HepG2 (cell line): ENCODE results near the gene SFT2D2. TPM values are rescaled to one million over a fixed set of nuclear protein-coding genes. Genes with fewer than 3 reads are reported as not detected.

Experiments used
- BCL6 ChIP-seq: IDR thresholded peaks from 2 replicates; pipeline ENCODE4 v1.6.1; 2016; ENCODE audit warnings: missing genetic modification reagents, missing compliant biosample characterization
- DZIP1 ChIP-seq: sonication (generic); formaldehyde crosslinking; IDR thresholded peaks from 2 replicates; pipeline ENCODE4 v1.5.0; 2020; ENCODE audit warnings: mild to moderate bottlenecking, missing genetic modification reagents
- FOXJ3 ChIP-seq: sonication (generic); formaldehyde crosslinking; IDR thresholded peaks from 2 replicates; pipeline ENCODE4 v1.4.0; 2020; ENCODE audit warnings: missing genetic modification reagents, mild to moderate bottlenecking, borderline replicate concordance
- GATAD2A ChIP-seq: IDR thresholded peaks from 2 replicates; pipeline ENCODE4 v1.6.1; 2016
- GFI1 ChIP-seq: sonication (generic); formaldehyde crosslinking; IDR thresholded peaks from 2 replicates; pipeline ENCODE4 v1.5.0; 2020; ENCODE audit warnings: missing genetic modification reagents, mild to moderate bottlenecking, borderline replicate concordance
- POGZ ChIP-seq: sonication (generic); formaldehyde crosslinking; IDR thresholded peaks from 2 replicates; pipeline ENCODE4 v1.4.0; 2020; ENCODE audit warnings: mild to moderate bottlenecking, missing genetic modification reagents
- PRDM15 ChIP-seq: sonication (generic); formaldehyde crosslinking; IDR thresholded peaks from 2 replicates; pipeline ENCODE4 v1.4.0; 2020; ENCODE audit warnings: missing genetic modification reagents
- RCOR2 ChIP-seq: IDR thresholded peaks from 2 replicates; pipeline ENCODE4 v1.6.1; 2016; ENCODE audit warnings: missing biosample characterization, missing genetic modification reagents
- SALL1 ChIP-seq: sonication (generic); formaldehyde crosslinking; IDR thresholded peaks from 2 replicates; pipeline ENCODE4 v1.8.0; 2022; ENCODE audit warnings: mild to moderate bottlenecking, missing genetic modification reagents
- SOX13 ChIP-seq, 3 experiments: fragments of 450-650 bp in 1 of 3; sonication (generic) in 1 of 3; formaldehyde crosslinking in 1 of 3; IDR thresholded peaks in 2 of 3; conservative IDR thresholded peaks in 1 of 3; 2 replicates each; pipeline versions ENCODE4 v1.5.0 to v1.6.1; 2016 to 2020; ENCODE audit warnings: antibody characterized with exemption in 1 of 3, mild to moderate bottlenecking in 1 of 3, missing compliant biosample characterization in 1 of 3, missing genetic modification reagents in 1 of 3, moderate library complexity in 1 of 3
- TSC22D2 ChIP-seq: sonication (generic); formaldehyde crosslinking; IDR thresholded peaks from 2 replicates; pipeline ENCODE4 v1.5.1; 2020; ENCODE audit warnings: missing genetic modification reagents, mild to moderate bottlenecking, borderline replicate concordance
- ZNF12 ChIP-seq: sonication (generic); formaldehyde crosslinking; IDR thresholded peaks from 2 replicates; pipeline ENCODE4 v1.5.0; 2020; ENCODE audit warnings: missing genetic modification reagents
- ZNF605 ChIP-seq: sonication (generic); formaldehyde crosslinking; IDR thresholded peaks from 2 replicates; pipeline ENCODE4 v1.8.0; 2022; ENCODE audit warnings: mild to moderate bottlenecking, missing genetic modification reagents
- ZNF616 ChIP-seq: sonication (generic); formaldehyde crosslinking; IDR thresholded peaks from 2 replicates; pipeline ENCODE4 v1.5.0; 2020; ENCODE audit warnings: low read depth, mild to moderate bottlenecking, missing genetic modification reagents
- ZNF879 ChIP-seq: sonication (generic); formaldehyde crosslinking; IDR thresholded peaks from 2 replicates; pipeline ENCODE4 v1.8.1; 2023; ENCODE audit warnings: missing genetic modification reagents
- polyA plus RNA-seq, 8 experiments: library from polyadenylated mRNA; depleted of rRNA in 3 of 8; stranded (reverse) in 7 of 8; unstranded in 1 of 8; fragments of >200 nt; fragmentation: Illumina TruSeq in 4 of 8; extraction: Trizol in 4 of 8; gene quantifications; 2 replicates each; pipeline versions ENCODE4 v1.2.1 to v1.2.3, GENCODE V29; 2011 to 2016; ENCODE audit warnings: low read depth in 4 of 8, missing spikeins in 1 of 8, mixed read lengths in 1 of 8; ENCODE audit not compliant: insufficient read depth in 1 of 8
- total RNA-seq, 5 experiments: library from RNA; depleted of rRNA; stranded (reverse); fragments of >200 nt; fragmentation: Illumina TruSeq; extraction: Trizol; gene quantifications; 2 replicates each; pipeline ENCODE4 v1.2.3, GENCODE V29; 2016; ENCODE audit warnings: low read depth in 1 of 5
- TF ChIP-seq, protein P1 (sequence below): IDR thresholded peaks from 2 replicates; pipeline ENCODE4 v1.4.0; 2020; ENCODE audit warnings: mild to moderate bottlenecking, missing genetic modification reagents
- TF ChIP-seq, protein P2 (sequence below): sonication (generic); formaldehyde crosslinking; IDR thresholded peaks from 2 replicates; pipeline ENCODE4 v1.4.0; 2020; ENCODE audit warnings: missing genetic modification reagents, borderline replicate concordance

SFT2D2 gene
- total and polyA plus RNA-seq, 2 of the 13 experiments (the other 11 are each of a cell fraction or from before 2014, with no cell fraction given): 10.0 to 28.8 TPM

- TF ChIP-seq, protein P1, sequence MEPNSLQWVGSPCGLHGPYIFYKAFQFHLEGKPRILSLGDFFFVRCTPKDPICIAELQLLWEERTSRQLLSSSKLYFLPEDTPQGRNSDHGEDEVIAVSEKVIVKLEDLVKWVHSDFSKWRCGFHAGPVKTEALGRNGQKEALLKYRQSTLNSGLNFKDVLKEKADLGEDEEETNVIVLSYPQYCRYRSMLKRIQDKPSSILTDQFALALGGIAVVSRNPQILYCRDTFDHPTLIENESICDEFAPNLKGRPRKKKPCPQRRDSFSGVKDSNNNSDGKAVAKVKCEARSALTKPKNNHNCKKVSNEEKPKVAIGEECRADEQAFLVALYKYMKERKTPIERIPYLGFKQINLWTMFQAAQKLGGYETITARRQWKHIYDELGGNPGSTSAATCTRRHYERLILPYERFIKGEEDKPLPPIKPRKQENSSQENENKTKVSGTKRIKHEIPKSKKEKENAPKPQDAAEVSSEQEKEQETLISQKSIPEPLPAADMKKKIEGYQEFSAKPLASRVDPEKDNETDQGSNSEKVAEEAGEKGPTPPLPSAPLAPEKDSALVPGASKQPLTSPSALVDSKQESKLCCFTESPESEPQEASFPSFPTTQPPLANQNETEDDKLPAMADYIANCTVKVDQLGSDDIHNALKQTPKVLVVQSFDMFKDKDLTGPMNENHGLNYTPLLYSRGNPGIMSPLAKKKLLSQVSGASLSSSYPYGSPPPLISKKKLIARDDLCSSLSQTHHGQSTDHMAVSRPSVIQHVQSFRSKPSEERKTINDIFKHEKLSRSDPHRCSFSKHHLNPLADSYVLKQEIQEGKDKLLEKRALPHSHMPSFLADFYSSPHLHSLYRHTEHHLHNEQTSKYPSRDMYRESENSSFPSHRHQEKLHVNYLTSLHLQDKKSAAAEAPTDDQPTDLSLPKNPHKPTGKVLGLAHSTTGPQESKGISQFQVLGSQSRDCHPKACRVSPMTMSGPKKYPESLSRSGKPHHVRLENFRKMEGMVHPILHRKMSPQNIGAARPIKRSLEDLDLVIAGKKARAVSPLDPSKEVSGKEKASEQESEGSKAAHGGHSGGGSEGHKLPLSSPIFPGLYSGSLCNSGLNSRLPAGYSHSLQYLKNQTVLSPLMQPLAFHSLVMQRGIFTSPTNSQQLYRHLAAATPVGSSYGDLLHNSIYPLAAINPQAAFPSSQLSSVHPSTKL (CRISPR knock-in tag): peak; percentile 81
- TF ChIP-seq POGZ (CRISPR knock-in tag) (0 out of 2 replicates have a peak, but pooled peaks have one; percentile 48), ZNF616 (CRISPR knock-in tag) (no peak), SALL1 (peak; percentile 52; the same call in 1 of the 2 replicates), GATAD2A (peak; percentile 91), GFI1 (0 out of 2 replicates have a peak, but pooled peaks have one; percentile 34), TSC22D2 (CRISPR knock-in tag) (no peak), DZIP1 (CRISPR knock-in tag) (no peak), ZNF605 (CRISPR knock-in tag) (no peak), SOX13 (IDR thresholded peaks at IDR 0.05) (peak; percentile 91), SOX13 (CRISPR knock-in tag; conservative IDR thresholded peaks at IDR 0.05 in 1 of 2, IDR thresholded peaks at IDR 0.05 in 1 of 2) (peak in 1 of 2 experiments; percentile 98; a peak in 2 of 4 replicates), PRDM15 (peak; percentile 35; the same call in 1 of the 2 replicates), RCOR2 (CRISPR knock-in tag) (0 out of 2 replicates have a peak, but pooled peaks have one; percentile 28), ZNF879 (CRISPR knock-in tag) (no peak), BCL6 (CRISPR knock-in tag) (peak; percentile 74), FOXJ3 (CRISPR knock-in tag) (peak; percentile 81; the same call in 1 of the 2 replicates), ZNF12 (CRISPR knock-in tag) (peak; percentile 82)
- TF ChIP-seq, protein P2, sequence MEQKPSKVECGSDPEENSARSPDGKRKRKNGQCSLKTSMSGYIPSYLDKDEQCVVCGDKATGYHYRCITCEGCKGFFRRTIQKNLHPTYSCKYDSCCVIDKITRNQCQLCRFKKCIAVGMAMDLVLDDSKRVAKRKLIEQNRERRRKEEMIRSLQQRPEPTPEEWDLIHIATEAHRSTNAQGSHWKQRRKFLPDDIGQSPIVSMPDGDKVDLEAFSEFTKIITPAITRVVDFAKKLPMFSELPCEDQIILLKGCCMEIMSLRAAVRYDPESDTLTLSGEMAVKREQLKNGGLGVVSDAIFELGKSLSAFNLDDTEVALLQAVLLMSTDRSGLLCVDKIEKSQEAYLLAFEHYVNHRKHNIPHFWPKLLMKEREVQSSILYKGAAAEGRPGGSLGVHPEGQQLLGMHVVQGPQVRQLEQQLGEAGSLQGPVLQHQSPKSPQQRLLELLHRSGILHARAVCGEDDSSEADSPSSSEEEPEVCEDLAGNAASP (CRISPR knock-in tag): peak; percentile 44; the same call in 1 of the 2 replicates
Observed at GRCh38 chr1:168202941-168203654, 22.7 kb upstream of the SFT2D2 start (continued).
